Activated CD8-positive, alpha-beta memory T cell treated with anti-CD3 and anti-CD28 coated beads, Interleukin-2, amount 50 U/mL, for 24 hours (primary cell): ENCODE results near the gene HOXB3.

ENCODE experiments used
- DNase-seq: peaks from one replicate; pipeline ENCODE4 v3.0.0-alpha.2; 2020; ENCODE audit errors: extremely low read depth

Gene HOXB3

GRCh38 chr17:48569674-48570324 is 20.2 kb downstream of the HOXB3 start:
- no peak for DNase-seq

DNA sequence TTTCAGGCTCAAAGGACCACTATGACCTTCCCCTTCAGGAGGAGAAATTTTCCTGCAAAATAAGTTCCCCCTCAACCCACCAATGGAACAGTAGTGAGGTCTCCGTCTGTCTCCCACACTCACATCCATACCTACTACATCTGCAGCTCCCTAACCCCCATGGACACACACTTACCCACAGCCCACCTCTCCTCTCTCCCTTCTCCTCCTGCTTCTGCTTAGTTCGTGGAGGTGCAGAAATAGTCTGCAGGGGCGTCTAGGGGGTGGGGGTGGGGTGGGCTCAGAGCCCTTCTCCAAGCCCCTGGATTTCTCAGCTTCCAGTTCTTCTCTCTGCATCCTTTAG is 20.8 kb downstream of the HOXB3 start:
- DNase-seq = no peak

- no peak for DNase-seq
These were observed 21.4 kb downstream of the HOXB3 start for GRCh38 chr17:48568499-48569239.

- no peak for DNase-seq
These were observed 22.2 kb downstream of the HOXB3 start for GRCh38 chr17:48567646-48568354.

- DNase-seq = no peak
These were observed 22.8 kb downstream of the HOXB3 start for GRCh38 chr17:48567209-48567608.

GRCh38 chr17:48566717-48567116 is 23.3 kb downstream of the HOXB3 start:
- no peak for DNase-seq

GRCh38 chr17:48565925-48566710 is 23.9 kb downstream of the HOXB3 start:
- DNase-seq = no peak

- DNase-seq = no peak
These were observed 25.0 kb downstream of the HOXB3 start for GRCh38 chr17:48565022-48565554.

GRCh38 chr17:48564188-48565021 is 25.6 kb downstream of the HOXB3 start:
- DNase-seq = no peak

DNA sequence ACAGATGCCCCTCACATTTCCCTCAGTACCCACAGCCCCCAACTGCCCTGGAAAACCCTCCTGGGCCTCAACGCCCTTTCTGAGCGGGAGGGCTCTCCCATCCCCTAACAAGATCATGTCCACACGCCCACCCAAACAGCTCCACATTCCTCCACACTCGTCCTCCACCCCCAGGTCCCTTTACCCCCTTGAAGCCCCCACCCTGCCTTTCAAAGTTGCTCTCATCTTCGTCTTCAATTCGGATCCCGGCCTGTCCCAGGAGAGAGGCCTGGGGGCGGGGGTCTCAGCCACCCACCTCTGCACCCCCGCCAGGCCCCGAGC is 26.2 kb downstream of the HOXB3 start:
- DNase-seq = no peak

DNA sequence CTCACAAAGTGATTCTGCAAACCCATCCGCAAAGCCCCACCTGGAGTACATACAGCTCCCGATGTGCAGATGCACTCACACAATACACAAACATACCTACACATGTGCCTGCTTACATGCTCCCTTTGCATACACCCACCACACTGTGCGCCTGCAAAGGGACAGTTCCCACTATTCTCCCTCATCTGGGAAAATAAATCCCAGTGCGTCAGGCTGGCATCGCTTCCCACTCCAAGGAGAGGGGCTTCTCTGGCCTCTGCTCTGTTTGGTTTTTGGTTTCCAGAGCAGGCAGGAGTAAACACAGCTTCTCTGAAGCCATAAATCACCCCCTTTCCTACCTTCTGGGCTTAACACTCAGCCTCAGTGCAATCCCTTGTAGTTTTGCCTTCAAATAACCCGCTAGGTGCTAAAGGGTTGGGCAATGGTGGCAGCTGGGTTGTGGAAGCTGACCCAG is 26.6 kb downstream of the HOXB3 start:
- no peak for DNase-seq

DNA sequence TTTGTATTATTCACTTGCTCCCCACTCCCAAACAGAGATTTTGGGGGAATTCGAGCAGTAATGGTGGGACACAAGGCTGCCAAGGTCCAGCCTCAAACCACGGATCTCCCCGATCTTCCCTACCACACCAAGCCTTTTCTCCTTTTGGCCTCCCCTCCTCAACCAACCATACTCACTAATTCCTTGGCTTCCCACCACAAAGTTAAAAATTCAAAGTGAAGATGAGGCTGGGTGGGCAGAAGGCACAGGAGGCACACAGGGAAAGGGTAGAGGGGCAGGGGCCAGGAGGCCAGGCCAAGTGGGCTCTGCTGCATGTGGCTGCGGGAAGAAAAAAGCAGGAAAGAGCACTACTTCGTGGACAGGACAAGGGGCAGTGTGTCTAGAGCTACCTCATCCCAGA is 27.1 kb downstream of the HOXB3 start:
- no peak for DNase-seq

DNA sequence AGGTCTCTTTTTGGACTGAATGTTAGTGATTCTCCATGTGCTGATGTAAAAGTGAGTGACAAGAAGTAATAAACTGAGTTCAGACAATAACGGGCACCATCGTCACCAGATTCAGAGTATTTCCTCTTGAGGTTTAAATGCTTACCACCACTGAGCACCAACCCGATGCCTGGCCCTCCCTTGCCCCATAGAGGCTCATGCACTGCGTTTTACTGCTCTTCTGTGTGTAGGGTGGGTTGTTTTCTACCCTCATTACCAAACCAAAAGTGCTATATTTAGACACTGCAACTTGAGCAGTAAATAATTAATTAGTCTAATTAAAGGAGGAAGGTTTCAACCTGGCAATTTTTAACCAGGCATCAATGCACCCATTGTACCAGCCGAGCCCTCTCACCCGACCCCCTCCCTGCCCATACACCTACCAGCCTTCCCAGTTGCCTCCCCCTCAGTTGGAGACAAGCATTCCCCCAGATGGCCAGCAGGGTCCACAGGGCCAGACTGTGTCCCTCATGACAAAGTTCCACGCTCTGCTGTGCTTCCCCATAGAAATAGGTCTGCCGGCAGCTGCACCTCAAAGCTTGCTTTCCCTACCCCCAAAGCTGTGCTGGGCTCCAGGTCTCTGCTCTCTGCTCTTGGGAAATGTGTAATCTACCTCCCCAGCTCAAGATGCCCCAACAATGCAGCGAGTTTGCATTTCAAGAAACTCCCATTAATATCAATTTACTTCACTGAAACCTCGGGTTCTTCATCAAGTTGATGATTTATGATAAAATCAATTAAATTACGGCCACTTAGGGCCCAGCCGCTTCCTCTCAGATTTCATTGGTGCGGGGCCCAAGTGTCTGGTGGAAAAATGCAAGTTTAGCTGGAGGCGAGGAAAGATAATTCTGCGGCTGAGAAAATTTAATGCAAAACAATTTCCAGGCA is 27.9 kb downstream of the HOXB3 start:
- DNase-seq = no peak

DNA sequence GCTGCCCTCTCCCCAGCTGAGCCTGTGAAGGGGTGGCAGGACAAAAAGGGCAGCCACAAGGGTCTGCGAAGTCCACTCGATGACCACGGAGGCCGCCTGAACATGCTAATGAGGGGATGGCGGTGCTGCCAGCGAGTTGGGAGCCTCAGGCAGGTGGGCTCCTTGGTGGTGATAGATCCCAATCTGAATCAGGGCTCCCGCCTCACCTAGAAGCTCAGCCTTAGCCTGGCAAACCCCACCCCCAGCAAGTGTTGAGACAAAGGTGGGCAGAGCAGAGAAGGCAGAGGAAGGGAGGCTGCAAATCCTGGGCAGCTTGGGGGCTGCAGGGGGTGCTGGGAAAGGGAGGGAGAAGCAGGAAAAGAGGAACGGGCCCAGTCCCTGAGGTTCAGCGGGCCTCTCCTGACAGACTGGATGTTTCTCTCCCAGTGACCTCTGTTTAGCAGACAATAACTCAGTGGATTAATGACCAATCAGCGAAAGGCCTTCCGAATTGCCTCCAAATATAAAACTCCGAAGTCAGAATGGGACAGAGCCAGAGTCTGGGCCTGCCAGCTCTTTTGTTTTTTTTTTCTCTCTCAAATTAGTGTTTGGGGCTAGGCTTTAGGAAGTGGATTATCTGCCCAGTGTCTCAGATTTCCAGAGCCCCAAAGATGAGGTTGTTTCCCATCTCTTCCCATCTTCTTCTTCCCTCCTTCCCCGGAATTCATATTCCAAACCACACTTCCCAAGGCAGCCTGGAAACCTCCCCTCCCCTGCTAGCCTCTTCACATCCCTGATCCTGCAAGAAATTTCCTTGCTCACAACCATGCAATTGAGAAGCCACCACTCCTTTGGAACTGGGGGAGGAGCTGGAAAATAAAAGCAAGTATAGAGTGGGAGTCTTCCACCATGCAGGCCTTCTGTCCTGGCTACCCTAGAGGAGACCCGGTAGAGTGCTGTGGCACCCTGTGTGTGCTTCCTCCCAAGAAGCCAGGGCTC is 29.9 kb downstream of the HOXB3 start:
- DNase-seq = no peak

- DNase-seq = no peak
These were observed 30.8 kb downstream of the HOXB3 start for GRCh38 chr17:48559122-48559839.

- DNase-seq = no peak
These were observed 31.3 kb downstream of the HOXB3 start for GRCh38 chr17:48558831-48559121.

GRCh38 chr17:48558057-48558830 is 31.8 kb downstream of the HOXB3 start:
- no peak for DNase-seq
